Lower lobe of right lung (tissue), 2 donors: ENCODE results near the gene GALNTL6. TPM values are rescaled to one million over a fixed set of nuclear protein-coding genes. Genes with fewer than 3 reads are reported as not detected.

Source experiments
- ATAC-seq, 2 donors: fragments of 200-7000 bp; cut with Tn5 transposase; one replicate each; pipeline ENCODE4 v1.9.1; 2020 to 2022; ENCODE audit warnings: mild to moderate bottlenecking in 2 of 2, moderate library complexity in 2 of 2
- DNase-seq: peaks from one replicate; pipeline ENCODE4 v3.0.0-alpha.2; 2020
- H3K27ac ChIP-seq: fragments of 200-600 bp; one replicate; pipeline ENCODE4 v1.8.0; 2022
- H3K27me3 ChIP-seq: fragments of 200-600 bp; one replicate; pipeline ENCODE4 v1.8.0; 2022; ENCODE audit warnings: low read depth
- H3K36me3 ChIP-seq: fragments of 200-600 bp; one replicate; pipeline ENCODE4 v1.8.0; 2022; ENCODE audit warnings: mild to moderate bottlenecking
- H3K4me1 ChIP-seq: fragments of 200-600 bp; one replicate; pipeline ENCODE4 v1.8.0; 2022
- H3K4me3 ChIP-seq: fragments of 200-600 bp; one replicate; pipeline ENCODE4 v1.8.0; 2022; ENCODE audit warnings: mild to moderate bottlenecking
- H3K9me3 ChIP-seq: fragments of 200-600 bp; one replicate; pipeline ENCODE4 v1.8.0; 2022
- CTCF ChIP-seq: fragments of 200-600 bp; IDR thresholded peaks from one replicate; pipeline ENCODE4 v1.8.0; 2022; ENCODE audit warnings: antibody characterized with exemption, mild to moderate bottlenecking
- intact Hi-C: fragments of 100-400 bp; cut with DNase I; formaldehyde crosslinking; loops from one replicate; pipeline ENCODE4 v1.11.0; 2022
- total RNA-seq: library from RNA; stranded (reverse); fragmentation: NEBNext Ultra II Directional; extraction: Animal tissue kit (Norgen Biotek cat#: 25700); gene quantifications from one replicate; pipeline ENCODE4 v1.2.1, GENCODE V29; 2021
- donor health status: DM: no; HTN: yes; CAD: no; lungs with severe emphysema.

The GALNTL6 gene
- total RNA-seq, 1 donor from 2014 or later: not detected

GRCh38 chr4:172143605-172144314, 330.6 kb downstream of the GALNTL6 start:
- no peak for DNase-seq
- no peaks in the 10 kb centered on the region for H3K36me3 ChIP-seq
- H3K27ac ChIP-seq: no peak overlapping the region
- H3K4me3 ChIP-seq: no peak overlapping the region
- no peak for ATAC-seq
- no peak for TF ChIP-seq CTCF
- H3K27me3 ChIP-seq: no peaks in the 10 kb centered on the region
- H3K9me3 ChIP-seq: no peaks in the 10 kb centered on the region
- H3K4me1 ChIP-seq: no peaks in the 10 kb centered on the region
- intact Hi-C loops: no loop called here

- no peak for TF ChIP-seq CTCF
- Histone ChIP-seq H3K9me3 (no peaks in the 10 kb centered on the region), H3K4me1 (no peaks in the 10 kb centered on the region), H3K27me3 (no peaks in the 10 kb centered on the region), H3K4me3 (no peak overlapping the region), H3K27ac (no peak overlapping the region), H3K36me3 (no peaks in the 10 kb centered on the region)
- intact Hi-C loops: no loop called here
- DNase-seq (no peak), ATAC-seq (no peak)
Measured at GRCh38 chr4:172147687-172148086, 334.5 kb downstream of the GALNTL6 start.

DNA sequence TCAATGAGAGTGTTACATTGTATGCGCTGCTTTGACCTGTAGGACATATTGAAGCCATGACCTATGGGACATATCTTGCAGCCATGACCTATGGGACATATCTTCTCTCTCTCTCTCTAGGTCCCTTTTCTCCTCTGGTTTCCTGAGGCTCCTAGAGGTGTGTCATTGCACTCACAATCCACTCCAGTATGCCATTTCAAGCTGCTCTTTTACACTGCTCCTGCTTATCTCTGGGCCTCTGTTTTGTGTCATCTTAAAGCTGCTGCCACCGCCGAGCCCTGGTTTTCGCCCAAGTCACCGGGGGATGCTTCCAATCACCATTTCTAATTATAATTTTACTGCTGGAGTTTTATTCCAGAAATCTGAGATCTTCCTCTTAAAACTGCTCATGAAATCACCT, 336.1 kb downstream of the GALNTL6 start:
- DNase-seq (no peak), ATAC-seq (no peak)
- Histone ChIP-seq H3K4me1 (no peaks in the 10 kb centered on the region), H3K9me3 (no peaks in the 10 kb centered on the region), H3K36me3 (no peaks in the 10 kb centered on the region), H3K4me3 (no peak overlapping the region), H3K27ac (no peak overlapping the region), H3K27me3 (no peaks in the 10 kb centered on the region)
- TF ChIP-seq CTCF: no peak
- intact Hi-C loops: no loop called here

DNA sequence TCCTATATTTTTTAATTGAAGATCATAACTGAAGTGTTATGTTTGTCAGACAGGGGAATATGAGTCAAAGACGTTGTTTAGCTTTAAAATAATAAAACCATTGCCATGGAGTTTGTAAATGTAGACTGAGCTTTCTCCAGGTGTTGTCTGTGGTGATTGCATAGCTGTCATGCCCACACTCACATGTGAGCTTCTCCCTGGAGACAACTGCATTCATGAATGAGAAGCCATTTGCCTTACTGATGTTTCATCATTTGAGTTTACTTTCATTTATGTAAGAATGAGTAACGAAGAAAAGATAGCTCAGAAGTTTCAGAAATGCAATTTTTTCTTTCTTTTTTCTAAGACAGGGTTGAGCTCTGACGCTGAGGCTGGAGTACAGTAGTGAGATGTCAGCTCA, 339.1 kb downstream of the GALNTL6 start:
- H3K4me3 ChIP-seq: no peak overlapping the region
- no peak for TF ChIP-seq CTCF
- DNase-seq: no peak
- no peaks in the 10 kb centered on the region for H3K4me1 ChIP-seq
- ATAC-seq: no peak
- no peak overlapping the region for H3K27ac ChIP-seq
- intact Hi-C loops: no loop called here
- no peaks in the 10 kb centered on the region for H3K9me3 ChIP-seq
- H3K36me3 ChIP-seq: no peaks in the 10 kb centered on the region
- no peaks in the 10 kb centered on the region for H3K27me3 ChIP-seq

GRCh38 chr4:172153719-172154118, 340.5 kb downstream of the GALNTL6 start:
- no peaks in the 10 kb centered on the region for H3K27me3 ChIP-seq
- no peak for DNase-seq
- ATAC-seq: no peak
- H3K9me3 ChIP-seq: no peaks in the 10 kb centered on the region
- H3K36me3 ChIP-seq: no peaks in the 10 kb centered on the region
- H3K4me1 ChIP-seq: no peaks in the 10 kb centered on the region
- intact Hi-C loops: no loop called here
- H3K4me3 ChIP-seq: no peak overlapping the region
- H3K27ac ChIP-seq: no peak overlapping the region
- no peak for TF ChIP-seq CTCF
